CD4-positive, CD25-positive, alpha-beta regulatory T cell (primary cell): Measurements from ENCODE around the gene TMEM215. TPM values are rescaled to one million over a fixed set of nuclear protein-coding genes. Genes with fewer than 3 reads are reported as not detected.

Source experiments
- ATAC-seq, 2 donors: fragments of 150-1000 bp; cut with Tn5 transposase; one replicate each; pipeline ENCODE4 v1.10.0; 2021; ENCODE audit warnings: low read depth in 2 of 2, moderate number of reproducible peaks in 2 of 2, moderate library complexity in 1 of 2
- DNase-seq, 3 donors: peaks; one replicate each; pipeline versions ENCODE4 v3.0.0 to v3.0.0-alpha.2; 2012 to 2022; ENCODE audit warnings: mixed read lengths in 1 of 3
- H3K27ac ChIP-seq: one replicate; pipeline ENCODE4 v1.7.0; 2013; ENCODE audit warnings: mild to moderate bottlenecking, low read length; ENCODE audit not compliant: insufficient read depth, poor library complexity, severe bottlenecking
- H3K27me3 ChIP-seq: one replicate; pipeline ENCODE4 v1.7.0; 2013; ENCODE audit warnings: low read length; ENCODE audit not compliant: control insufficient read depth, insufficient read depth
- H3K36me3 ChIP-seq: one replicate; pipeline ENCODE4 v1.7.0; 2013; ENCODE audit warnings: mild to moderate bottlenecking, low read length, moderate library complexity; ENCODE audit not compliant: control insufficient read depth, insufficient read depth
- H3K4me1 ChIP-seq: 2 replicates; pipeline ENCODE4 v1.7.0; 2013; ENCODE audit warnings: mild to moderate bottlenecking, low read length; ENCODE audit not compliant: insufficient read depth, control insufficient read depth, poor library complexity, severe bottlenecking
- H3K4me3 ChIP-seq: one replicate; pipeline ENCODE4 v1.7.0; 2013; ENCODE audit warnings: low read depth, mild to moderate bottlenecking, low read length, moderate library complexity
- H3K9me3 ChIP-seq, 2 experiments: 1 replicate in 1 of 2; 2 replicates in 1 of 2; pipeline ENCODE4 v1.7.0; 2013; ENCODE audit warnings: low read length in 2 of 2, mild to moderate bottlenecking in 1 of 2, moderate library complexity in 1 of 2; ENCODE audit not compliant: control insufficient read depth in 2 of 2
- H3K27ac Mint-ChIP-seq, 3 donors: one replicate each; pipeline ENCODE4 v1.8.0; 2020 to 2022; ENCODE audit warnings: mild to moderate bottlenecking in 3 of 3, mixed read lengths in 3 of 3, moderate library complexity in 2 of 3
- H3K27me3 Mint-ChIP-seq: one replicate; pipeline ENCODE4 v1.8.0; 2022; ENCODE audit warnings: mild to moderate bottlenecking, mixed read lengths
- H3K36me3 Mint-ChIP-seq: one replicate; pipeline ENCODE4 v1.8.0; 2020; ENCODE audit warnings: mixed read lengths
- H3K4me1 Mint-ChIP-seq, 4 donors: one replicate each; pipeline ENCODE4 v1.8.0; 2020 to 2022; ENCODE audit warnings: mixed read lengths in 4 of 4, mild to moderate bottlenecking in 1 of 4
- H3K4me3 Mint-ChIP-seq, 4 donors: one replicate each; pipeline ENCODE4 v1.8.0; 2020 to 2022; ENCODE audit warnings: mild to moderate bottlenecking in 4 of 4, mixed read lengths in 4 of 4, moderate library complexity in 3 of 4
- H3K9me3 Mint-ChIP-seq, 7 donors: one replicate each; pipeline ENCODE4 v1.8.0; 2020 to 2022; ENCODE audit warnings: mixed read lengths in 7 of 7, mild to moderate bottlenecking in 3 of 7, moderate library complexity in 2 of 7
- polyA plus RNA-seq, 4 donors: library from polyadenylated mRNA; unstranded; fragments of 300-500 nt; fragmentation: Illumina TruSeq; gene quantifications; one replicate each; pipeline ENCODE4 v1.2.3, GENCODE V29; 2021
- total RNA-seq: library from RNA; stranded (reverse); gene quantifications from one replicate; pipeline ENCODE4 v1.2.3, GENCODE V29; 2022

TMEM215 gene
- total and polyA plus RNA-seq, 5 donors from 2014 or later: not detected

DNA sequence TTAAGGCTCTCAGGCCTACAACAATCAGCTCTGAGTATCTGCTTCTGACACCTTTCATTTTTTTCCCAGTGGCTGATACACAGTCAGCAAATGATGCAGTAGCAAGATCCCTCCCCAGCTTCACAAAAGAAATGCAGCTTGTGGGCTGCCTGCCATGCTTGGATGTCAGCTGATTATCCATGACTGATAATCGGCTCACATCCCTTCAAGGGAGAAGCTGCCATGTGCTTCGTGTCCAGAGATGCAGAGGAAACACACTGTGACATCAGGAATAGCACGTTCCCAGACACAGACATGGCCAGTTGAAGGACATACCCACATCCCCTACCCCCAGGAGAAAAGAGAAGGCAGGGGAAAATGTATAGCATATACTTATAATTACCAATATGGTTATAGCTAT lies 27.9 kb downstream of the TMEM215 start:
- DNase-seq: no peak
- H3K4me1 Mint-ChIP-seq: no peaks in the 10 kb centered on the region
- peaks cover 6% of the 10 kb centered on the region for H3K27me3 Mint-ChIP-seq
- peaks cover 2 to 24% (median 5%) of the 10 kb centered on the region in 7 donors for H3K9me3 Mint-ChIP-seq
- no peak overlapping the region for H3K27ac ChIP-seq
- ATAC-seq: no peak
- H3K4me3 ChIP-seq: no peak overlapping the region
- H3K27ac Mint-ChIP-seq: no peak overlapping the region
- no peak overlapping the region for H3K4me3 Mint-ChIP-seq
- no peaks in the 10 kb centered on the region for H3K9me3 ChIP-seq
- no peaks in the 10 kb centered on the region for H3K36me3 ChIP-seq
- H3K27me3 ChIP-seq: no peaks in the 10 kb centered on the region
- H3K4me1 ChIP-seq: no peaks in the 10 kb centered on the region
- H3K36me3 Mint-ChIP-seq: no peaks in the 10 kb centered on the region

DNA sequence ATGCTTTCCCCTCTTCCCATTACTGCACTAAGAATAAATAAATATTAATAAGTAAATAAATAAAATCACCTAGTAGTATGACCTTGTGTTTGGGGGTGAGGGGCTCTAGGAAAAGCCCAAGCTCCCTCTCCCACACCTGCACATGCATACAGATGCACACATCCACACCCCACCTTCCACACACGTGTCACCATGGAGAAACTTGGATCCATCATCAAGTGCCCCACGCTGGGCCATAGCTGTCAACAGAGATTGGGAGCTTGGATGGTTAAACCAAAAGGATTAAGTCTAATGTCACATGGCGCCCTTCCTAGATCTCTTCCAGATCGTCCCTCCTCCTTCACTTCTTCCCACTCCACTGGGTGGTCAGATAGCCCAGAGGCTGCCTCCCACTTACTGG lies 37.0 kb downstream of the TMEM215 start:
- no peaks in the 10 kb centered on the region for H3K4me1 Mint-ChIP-seq
- peaks cover 0 to 2% (median 0%) of the 10 kb centered on the region in 7 donors for H3K9me3 Mint-ChIP-seq
- DNase-seq: no peak
- Histone ChIP-seq H3K27me3 (no peaks in the 10 kb centered on the region), H3K4me1 (no peaks in the 10 kb centered on the region), H3K9me3 (no peaks in the 10 kb centered on the region), H3K36me3 (no peaks in the 10 kb centered on the region), H3K4me3 (no peak overlapping the region), H3K27ac (no peak overlapping the region)
- ATAC-seq: no peak
- no peak overlapping the region for H3K4me3 Mint-ChIP-seq
- H3K27ac Mint-ChIP-seq: no peak overlapping the region
- no peaks in the 10 kb centered on the region for H3K36me3 Mint-ChIP-seq
- no peaks in the 10 kb centered on the region for H3K27me3 Mint-ChIP-seq

DNA sequence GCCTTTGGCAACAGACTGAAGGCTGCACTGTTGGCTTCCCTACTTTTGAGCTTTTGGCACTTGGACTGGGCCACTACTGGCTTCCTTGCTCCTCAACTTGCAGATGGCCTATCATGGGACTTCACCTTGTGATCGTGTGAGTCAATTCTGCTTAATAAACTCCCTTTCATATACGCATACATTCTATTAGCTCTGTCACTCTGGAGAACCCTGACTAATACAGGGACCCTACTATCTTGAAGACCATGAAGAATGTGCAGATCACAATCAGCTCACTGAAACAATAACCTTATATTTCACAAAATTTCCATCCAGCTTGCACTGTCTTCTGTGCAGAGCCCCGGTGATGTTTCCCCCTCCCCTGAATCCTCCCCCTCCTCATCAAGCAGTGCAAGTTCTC lies 39.8 kb downstream of the TMEM215 start:
- no peak overlapping the region for H3K27ac ChIP-seq
- H3K27ac Mint-ChIP-seq: no peak overlapping the region

DNA sequence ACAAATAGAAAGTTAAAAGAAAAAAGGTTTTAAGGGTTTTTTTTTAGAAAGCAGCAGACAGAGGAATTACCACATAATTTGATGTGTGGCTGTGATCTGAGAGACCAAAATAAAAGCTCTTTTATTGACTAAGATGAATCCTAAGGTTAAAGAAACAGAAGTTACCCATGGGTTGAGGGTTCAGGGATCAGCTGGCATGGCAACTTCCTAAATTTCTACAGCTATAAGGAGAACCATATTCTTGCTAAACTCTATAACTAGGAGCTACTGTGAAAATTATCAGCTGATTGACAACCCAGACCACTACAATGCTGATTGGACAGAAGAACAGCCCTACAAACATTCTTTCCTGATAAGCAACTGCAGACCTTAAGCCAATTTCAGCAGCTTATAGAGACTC lies 40.2 kb downstream of the TMEM215 start:
- no peaks in the 10 kb centered on the region for H3K27me3 Mint-ChIP-seq
- Histone ChIP-seq H3K27me3 (no peaks in the 10 kb centered on the region), H3K4me1 (no peaks in the 10 kb centered on the region), H3K36me3 (no peaks in the 10 kb centered on the region), H3K4me3 (no peak overlapping the region), H3K9me3 (no peaks in the 10 kb centered on the region), H3K27ac (no peak overlapping the region)
- no peak overlapping the region for H3K4me3 Mint-ChIP-seq
- no peak for ATAC-seq
- DNase-seq: no peak
- no peak overlapping the region for H3K27ac Mint-ChIP-seq
- peaks cover 0 to 2% (median 0%) of the 10 kb centered on the region in 7 donors for H3K9me3 Mint-ChIP-seq
- no peaks in the 10 kb centered on the region for H3K36me3 Mint-ChIP-seq
- peaks cover 0 to 1% (median 0%) of the 10 kb centered on the region in 4 donors for H3K4me1 Mint-ChIP-seq

More for the DNA sequence above, 39.8 kb downstream of the TMEM215 start:
- no peak overlapping the region for H3K4me3 Mint-ChIP-seq
- no peaks in the 10 kb centered on the region for H3K27me3 ChIP-seq
- no peaks in the 10 kb centered on the region for H3K27me3 Mint-ChIP-seq
- H3K4me1 Mint-ChIP-seq: peaks cover 0 to 1% (median 0%) of the 10 kb centered on the region in 4 donors
- H3K9me3 Mint-ChIP-seq: peaks cover 0 to 2% (median 0%) of the 10 kb centered on the region in 7 donors
- DNase-seq: no peak
- no peak for ATAC-seq
- H3K36me3 Mint-ChIP-seq: no peaks in the 10 kb centered on the region
- H3K36me3 ChIP-seq: no peaks in the 10 kb centered on the region
- no peak overlapping the region for H3K4me3 ChIP-seq
- no peaks in the 10 kb centered on the region for H3K9me3 ChIP-seq
- H3K4me1 ChIP-seq: no peaks in the 10 kb centered on the region

DNA sequence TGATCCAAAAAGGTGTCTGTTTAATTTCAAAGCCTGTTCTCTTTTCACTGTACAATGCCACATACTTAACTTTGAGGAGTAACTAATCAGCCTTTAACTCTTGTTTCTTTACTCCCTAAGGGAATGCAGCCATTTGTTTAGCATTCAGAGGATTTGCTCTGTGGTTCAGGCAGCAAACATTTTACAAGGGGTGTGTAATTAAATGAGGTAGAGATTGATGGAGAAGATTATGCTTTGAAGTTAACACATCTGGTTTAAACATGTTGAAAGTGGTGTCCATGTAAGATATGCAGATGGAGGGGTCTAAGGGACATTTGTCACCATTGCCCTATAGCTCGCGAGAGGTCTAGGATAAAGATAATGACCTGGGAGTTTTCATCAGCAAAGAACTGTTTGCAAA lies 41.9 kb downstream of the TMEM215 start:
- no peak for ATAC-seq
- Mint-ChIP-seq H3K4me3 (no peak overlapping the region), H3K4me1 (peaks cover 0 to 1% (median 0%) of the 10 kb centered on the region in 4 donors), H3K36me3 (no peaks in the 10 kb centered on the region), H3K9me3 (peaks cover 0 to 5% (median 0%) of the 10 kb centered on the region in 7 donors), H3K27me3 (peaks cover 1% of the 10 kb centered on the region), H3K27ac (no peak overlapping the region)
- H3K4me3 ChIP-seq: no peak overlapping the region
- no peaks in the 10 kb centered on the region for H3K27me3 ChIP-seq
- no peaks in the 10 kb centered on the region for H3K36me3 ChIP-seq
- no peak for DNase-seq
- H3K27ac ChIP-seq: no peak overlapping the region
- H3K9me3 ChIP-seq: no peaks in the 10 kb centered on the region
- H3K4me1 ChIP-seq: no peaks in the 10 kb centered on the region

DNA sequence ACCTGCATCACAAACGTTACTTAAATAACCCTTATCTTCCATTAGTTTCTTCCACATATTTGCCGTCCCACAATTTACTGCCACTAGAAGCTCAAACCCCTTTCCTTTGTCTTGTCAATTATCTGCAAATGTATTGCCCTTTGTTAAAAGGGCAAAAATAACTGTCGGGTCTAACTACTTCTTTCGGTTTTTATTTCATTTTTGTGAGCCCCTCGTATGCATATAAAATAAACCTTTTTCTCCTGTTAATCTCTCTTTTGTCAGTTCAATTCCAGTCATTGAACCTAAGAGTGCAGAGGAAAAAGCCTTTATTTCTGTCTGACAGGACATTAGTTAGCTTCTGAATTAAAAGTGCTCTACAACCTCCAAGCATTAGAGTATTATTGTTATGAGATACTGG lies 45.5 kb downstream of the TMEM215 start:
- DNase-seq (no peak), ATAC-seq (no peak)
- Mint-ChIP-seq H3K36me3 (no peaks in the 10 kb centered on the region), H3K27me3 (peaks cover 4% of the 10 kb centered on the region), H3K27ac (no peak overlapping the region), H3K9me3 (peaks cover 0 to 4% (median 0%) of the 10 kb centered on the region in 7 donors), H3K4me3 (no peak overlapping the region), H3K4me1 (peaks cover 0 to 1% (median 0%) of the 10 kb centered on the region in 4 donors)
- H3K27ac ChIP-seq: no peak overlapping the region
- H3K36me3 ChIP-seq: no peaks in the 10 kb centered on the region
- no peaks in the 10 kb centered on the region for H3K27me3 ChIP-seq
- H3K4me3 ChIP-seq: no peak overlapping the region
- no peaks in the 10 kb centered on the region for H3K9me3 ChIP-seq
- H3K4me1 ChIP-seq: no peaks in the 10 kb centered on the region

DNA sequence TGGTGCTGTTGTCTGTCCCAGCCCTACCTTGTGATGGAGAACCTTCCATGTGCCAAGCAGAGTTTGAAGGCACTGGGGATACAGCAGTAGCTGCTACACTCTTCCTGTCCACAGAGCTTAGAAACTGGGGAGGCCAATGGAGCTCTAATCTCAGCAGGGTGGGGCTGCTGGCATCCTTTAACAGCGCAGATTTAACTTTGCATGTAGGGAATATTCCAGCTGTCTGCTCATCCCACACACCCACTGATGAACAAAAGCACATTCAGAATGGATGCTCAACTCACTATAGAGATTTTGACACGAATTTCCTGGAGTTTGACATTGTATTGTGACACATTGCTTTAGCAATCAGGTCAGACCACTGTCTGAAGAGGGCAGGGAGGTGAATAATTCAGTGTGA lies 49.0 kb downstream of the TMEM215 start:
- Histone ChIP-seq H3K4me3 (no peak overlapping the region), H3K27me3 (no peaks in the 10 kb centered on the region), H3K9me3 (no peaks in the 10 kb centered on the region), H3K36me3 (no peaks in the 10 kb centered on the region), H3K4me1 (no peaks in the 10 kb centered on the region), H3K27ac (no peak overlapping the region)
- no peak overlapping the region for H3K4me3 Mint-ChIP-seq
- peaks cover 0 to 4% (median 0%) of the 10 kb centered on the region in 7 donors for H3K9me3 Mint-ChIP-seq
- no peak for DNase-seq
- H3K4me1 Mint-ChIP-seq: peaks cover 0 to 1% (median 0%) of the 10 kb centered on the region in 4 donors
- H3K27ac Mint-ChIP-seq: no peak overlapping the region
- H3K27me3 Mint-ChIP-seq: peaks cover 4% of the 10 kb centered on the region
- no peaks in the 10 kb centered on the region for H3K36me3 Mint-ChIP-seq
- ATAC-seq: no peak
